HL-60 (cell line): Measurements from ENCODE around the gene OSBPL5.
"Not testable (repeated sequence)": the region's sequence is repeated elsewhere in the genome, so short reads cannot be mapped to it uniquely, and the experiment has no call there.

Source experiments
- DNase-seq, 2 experiments: peaks; one replicate each; pipeline ENCODE4 v3.0.0-alpha.2; 2010 to 2020; ENCODE audit warnings: low read depth in 1 of 2, low spot score in 1 of 2
- H3K27ac ChIP-seq: fragments of 250-450 bp; sonication (Bioruptor Pico); replicated peaks from 2 replicates; pipeline ENCODE4 v1.5.1; 2020; ENCODE audit warnings: mild to moderate bottlenecking, moderate library complexity
- H3K27me3 ChIP-seq: fragments of 250-450 bp; sonication (Bioruptor Pico); 2 replicates; pipeline ENCODE4 v1.5.1; 2021; ENCODE audit warnings: mild to moderate bottlenecking, moderate library complexity; ENCODE audit not compliant: insufficient read depth, poor library complexity, severe bottlenecking
- H3K4me3 ChIP-seq: replicated peaks from 2 replicates; pipeline ENCODE4 v1.5.1; 2011; ENCODE audit warnings: mild to moderate bottlenecking, control low read depth, low read length; ENCODE audit not compliant: insufficient read depth
- GABPA ChIP-seq: IDR thresholded peaks from 2 replicates; pipeline ENCODE4 v1.6.1; 2012; ENCODE audit warnings: low read depth
- POLR2AphosphoS5 ChIP-seq: IDR thresholded peaks from 2 replicates; pipeline ENCODE4 v1.6.1; 2012; ENCODE audit warnings: low read depth
- SPI1 ChIP-seq: IDR thresholded peaks from 2 replicates; pipeline ENCODE4 v1.6.1; 2012; ENCODE audit warnings: low read depth, mild to moderate bottlenecking, borderline replicate concordance
- TF ChIP-seq, protein P1 (sequence below): IDR thresholded peaks from 2 replicates; pipeline ENCODE4 v1.6.1; 2012; ENCODE audit warnings: low read depth; ENCODE audit not compliant: insufficient replicate concordance
- TF ChIP-seq, protein P2 (sequence below): IDR thresholded peaks from one replicate; pipeline ENCODE4 v1.5.1; 2011; ENCODE audit warnings: low read length, control low read depth, inconsistent platforms; ENCODE audit not compliant: insufficient read depth

The OSBPL5 gene

GRCh38 chr11:3170044-3170755 is 5.1 kb upstream of the OSBPL5 start:
- no peak for DNase-seq
- no peak overlapping the region for H3K27ac ChIP-seq
- TF ChIP-seq, protein P1, sequence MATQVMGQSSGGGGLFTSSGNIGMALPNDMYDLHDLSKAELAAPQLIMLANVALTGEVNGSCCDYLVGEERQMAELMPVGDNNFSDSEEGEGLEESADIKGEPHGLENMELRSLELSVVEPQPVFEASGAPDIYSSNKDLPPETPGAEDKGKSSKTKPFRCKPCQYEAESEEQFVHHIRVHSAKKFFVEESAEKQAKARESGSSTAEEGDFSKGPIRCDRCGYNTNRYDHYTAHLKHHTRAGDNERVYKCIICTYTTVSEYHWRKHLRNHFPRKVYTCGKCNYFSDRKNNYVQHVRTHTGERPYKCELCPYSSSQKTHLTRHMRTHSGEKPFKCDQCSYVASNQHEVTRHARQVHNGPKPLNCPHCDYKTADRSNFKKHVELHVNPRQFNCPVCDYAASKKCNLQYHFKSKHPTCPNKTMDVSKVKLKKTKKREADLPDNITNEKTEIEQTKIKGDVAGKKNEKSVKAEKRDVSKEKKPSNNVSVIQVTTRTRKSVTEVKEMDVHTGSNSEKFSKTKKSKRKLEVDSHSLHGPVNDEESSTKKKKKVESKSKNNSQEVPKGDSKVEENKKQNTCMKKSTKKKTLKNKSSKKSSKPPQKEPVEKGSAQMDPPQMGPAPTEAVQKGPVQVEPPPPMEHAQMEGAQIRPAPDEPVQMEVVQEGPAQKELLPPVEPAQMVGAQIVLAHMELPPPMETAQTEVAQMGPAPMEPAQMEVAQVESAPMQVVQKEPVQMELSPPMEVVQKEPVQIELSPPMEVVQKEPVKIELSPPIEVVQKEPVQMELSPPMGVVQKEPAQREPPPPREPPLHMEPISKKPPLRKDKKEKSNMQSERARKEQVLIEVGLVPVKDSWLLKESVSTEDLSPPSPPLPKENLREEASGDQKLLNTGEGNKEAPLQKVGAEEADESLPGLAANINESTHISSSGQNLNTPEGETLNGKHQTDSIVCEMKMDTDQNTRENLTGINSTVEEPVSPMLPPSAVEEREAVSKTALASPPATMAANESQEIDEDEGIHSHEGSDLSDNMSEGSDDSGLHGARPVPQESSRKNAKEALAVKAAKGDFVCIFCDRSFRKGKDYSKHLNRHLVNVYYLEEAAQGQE, result no peak
- no peak overlapping the region for H3K4me3 ChIP-seq
- H3K27me3 ChIP-seq, result no peaks in the 10 kb centered on the region

GRCh38 chr11:3169255-3170043 is 4.3 kb upstream of the OSBPL5 start:
- peak overlapping the region; percentile 53 for H3K27ac ChIP-seq
- TF ChIP-seq GABPA (no peak; the same call in 1 of the 2 replicates), POLR2AphosphoS5 (peak; percentile 74)
- peak overlapping the region; percentile 21 for H3K4me3 ChIP-seq
- H3K27me3 ChIP-seq, result no peaks in the 10 kb centered on the region
- DNase-seq, result peak in 1 of 2 experiments; percentile 84

DNA sequence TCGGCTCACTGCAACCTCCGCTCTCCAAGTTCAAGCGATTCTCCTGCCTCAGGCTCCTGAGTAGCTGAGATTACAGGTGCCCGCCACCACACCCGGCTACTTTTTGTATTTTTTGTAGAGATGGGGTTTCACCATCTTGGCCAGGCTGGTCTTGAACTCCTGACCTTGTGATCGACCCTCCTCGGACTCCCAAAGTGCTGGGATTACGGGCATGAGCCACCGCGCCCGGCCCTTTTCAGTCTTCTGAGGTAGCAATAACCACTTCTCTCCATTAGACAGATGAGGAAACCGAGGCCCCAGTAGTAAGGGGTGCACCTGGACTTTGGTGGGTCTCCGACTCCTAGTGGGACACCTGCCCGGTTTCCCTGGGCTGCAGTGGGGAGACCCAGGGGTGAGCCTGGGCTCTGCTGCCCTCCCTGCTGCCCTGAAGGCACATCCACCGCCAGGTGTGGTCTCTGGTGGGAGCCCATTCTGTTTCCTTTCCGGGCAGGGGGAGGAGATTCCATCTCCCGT is 3.7 kb upstream of the OSBPL5 start:
- not testable (repeated sequence) for H3K27me3 ChIP-seq, H3K4me3 ChIP-seq
- H3K27ac ChIP-seq, result peak overlapping the region; percentile 53

DNA sequence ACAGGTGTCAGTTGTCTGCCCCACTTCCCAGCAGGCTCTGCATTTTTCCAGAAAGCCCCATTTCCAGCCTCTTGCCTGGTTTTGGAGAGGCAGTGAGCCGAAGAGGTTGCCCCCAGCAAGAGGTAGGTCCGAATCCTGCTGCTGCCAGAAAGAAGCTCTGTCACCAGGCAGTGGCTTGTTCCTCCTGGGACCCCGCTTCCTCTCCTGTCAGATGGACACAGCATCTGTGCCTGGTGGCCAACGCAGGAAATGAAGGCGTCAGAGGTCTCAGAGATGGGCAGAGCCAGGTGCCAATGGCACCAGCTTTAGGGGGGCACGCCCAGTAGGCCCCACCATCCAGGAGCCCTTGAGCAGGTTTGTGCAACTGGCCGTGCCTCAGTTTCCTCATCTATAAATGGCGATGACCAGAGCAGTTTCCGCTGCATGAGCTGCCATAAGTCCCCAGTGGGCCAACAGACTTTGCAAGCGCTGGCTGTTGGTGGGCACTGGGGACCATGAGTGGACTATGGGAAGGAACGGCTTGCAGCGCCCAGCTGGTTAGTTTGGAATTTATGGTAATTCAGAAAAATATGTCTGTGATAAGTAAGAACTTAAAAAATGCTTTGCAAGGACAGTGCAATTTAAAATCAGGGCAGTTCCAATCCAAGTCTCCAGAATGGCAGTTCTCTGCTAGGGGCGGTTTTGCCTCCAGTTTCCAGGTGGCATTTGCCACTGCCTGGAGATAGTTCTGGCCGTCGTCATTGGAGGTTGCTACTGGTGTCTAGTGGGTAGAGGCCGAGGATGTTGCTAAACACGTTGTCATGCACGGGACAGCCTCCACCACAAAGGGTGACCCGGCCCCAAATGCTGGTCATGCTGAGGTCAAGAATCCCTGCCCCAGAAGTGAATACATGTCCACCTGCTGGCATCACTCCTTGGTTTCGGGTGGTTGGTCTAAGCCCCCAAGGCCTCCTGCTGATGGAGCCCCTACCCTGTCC is 2.3 kb upstream of the OSBPL5 start:
- peak in 1 of 2 experiments; percentile 46 for DNase-seq

More for the DNA sequence above, 3.7 kb upstream of the OSBPL5 start:
- not testable (repeated sequence) for DNase-seq

More for the DNA sequence above, 2.3 kb upstream of the OSBPL5 start:
- H3K27me3 ChIP-seq, result no peaks in the 10 kb centered on the region
- no peak overlapping the region for H3K27ac ChIP-seq
- TF ChIP-seq POLR2AphosphoS5 (no peak), SPI1 (no peak), GABPA (no peak)
- TF ChIP-seq, protein P1, result no peak
- TF ChIP-seq, protein P2, sequence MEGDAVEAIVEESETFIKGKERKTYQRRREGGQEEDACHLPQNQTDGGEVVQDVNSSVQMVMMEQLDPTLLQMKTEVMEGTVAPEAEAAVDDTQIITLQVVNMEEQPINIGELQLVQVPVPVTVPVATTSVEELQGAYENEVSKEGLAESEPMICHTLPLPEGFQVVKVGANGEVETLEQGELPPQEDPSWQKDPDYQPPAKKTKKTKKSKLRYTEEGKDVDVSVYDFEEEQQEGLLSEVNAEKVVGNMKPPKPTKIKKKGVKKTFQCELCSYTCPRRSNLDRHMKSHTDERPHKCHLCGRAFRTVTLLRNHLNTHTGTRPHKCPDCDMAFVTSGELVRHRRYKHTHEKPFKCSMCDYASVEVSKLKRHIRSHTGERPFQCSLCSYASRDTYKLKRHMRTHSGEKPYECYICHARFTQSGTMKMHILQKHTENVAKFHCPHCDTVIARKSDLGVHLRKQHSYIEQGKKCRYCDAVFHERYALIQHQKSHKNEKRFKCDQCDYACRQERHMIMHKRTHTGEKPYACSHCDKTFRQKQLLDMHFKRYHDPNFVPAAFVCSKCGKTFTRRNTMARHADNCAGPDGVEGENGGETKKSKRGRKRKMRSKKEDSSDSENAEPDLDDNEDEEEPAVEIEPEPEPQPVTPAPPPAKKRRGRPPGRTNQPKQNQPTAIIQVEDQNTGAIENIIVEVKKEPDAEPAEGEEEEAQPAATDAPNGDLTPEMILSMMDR, result no peak
- no peak overlapping the region for H3K4me3 ChIP-seq
